HCT116 (cell line): ENCODE measurements around the gene STRADA. TPM values are rescaled to one million over a fixed set of nuclear protein-coding genes. Genes with fewer than 3 reads are reported as not detected.

Experiments used
- ATAC-seq: fragments of 200-7000 bp; cut with Tn5 transposase; 2 replicates; pipeline ENCODE4 v1.9.1; 2020; ENCODE audit warnings: mild to moderate bottlenecking, moderate library complexity
- BruUV-seq: library from RNA; stranded (reverse); fragments of 400-500 nt; replicated peaks from 2 replicates; lab custom pipeline; 2021; lab: Mats Ljungman, UMichigan
- CTCF ChIA-PET: fragments of 300-600 bp; sonication (Branson Sonifier 250); formaldehyde crosslinking; loops from one replicate; lab custom pipeline; 2021; ENCODE audit warnings: antibody characterized with exemption; lab: Charles Lee
- POLR2A ChIA-PET: fragments of 300-600, 350-600 bp; sonication (Branson Sonifier 250); formaldehyde crosslinking; loops from one replicate; lab custom pipeline; 2021; ENCODE audit warnings: antibody characterized with exemption; lab: Charles Lee
- RAD21 ChIA-PET, 2 experiments: fragments of 300-600 bp; sonication (Branson Sonifier 250); formaldehyde crosslinking; loops; one replicate each; lab custom pipeline; 2023; ENCODE audit warnings: low total read pairs in 2 of 2; ENCODE audit not compliant: uncharacterized antibody in 2 of 2, unreplicated experiment in 2 of 2, low non-redundant PET in 1 of 2; lab: Charles Lee
- DNase-seq: peaks from one replicate; pipeline ENCODE4 v3.0.0-alpha.2; 2010; ENCODE audit warnings: low read depth, low spot score
- H2AFZ ChIP-seq: fragments of 200-600 bp; shearing (Covaris generic), sonication (generic); 2 replicates; pipeline ENCODE4 v1.6.1; 2017; ENCODE audit warnings: low read depth, mixed run types, mixed read lengths, antibody characterized with exemption, low read length; ENCODE audit not compliant: poor library complexity, severe bottlenecking
- H3K27ac ChIP-seq: 2 replicates; pipeline ENCODE4 v1.5.1; 2012; ENCODE audit warnings: low read depth, low read length
- H3K27me3 ChIP-seq: fragments of 200-600 bp; sonication (generic); 2 replicates; pipeline ENCODE4 v1.6.1; 2016; ENCODE audit warnings: mixed run types, low read length, mixed read lengths; ENCODE audit not compliant: insufficient read depth
- H3K36me3 ChIP-seq, 2 experiments: fragments of 200-500 bp in 1 of 2; fragments of 200-600 bp in 1 of 2; sonication (Bioruptor generic) in 1 of 2; sonication (generic) in 1 of 2; 2 replicates each; pipeline versions ENCODE4 v1.5.1 to v1.6.1; 2014 to 2016; ENCODE audit warnings: low read length in 2 of 2, inconsistent platforms in 1 of 2, mixed read lengths in 1 of 2, mixed run types in 1 of 2; ENCODE audit not compliant: insufficient read depth in 2 of 2, control insufficient read depth in 1 of 2
- H3K4me1 ChIP-seq, 2 experiments: fragments of 200-600 bp in 1 of 2; sonication (generic) in 1 of 2; 2 replicates each; pipeline versions ENCODE4 v1.5.1 to v1.6.1; 2012 to 2017; ENCODE audit warnings: low read length in 2 of 2, inconsistent platforms in 1 of 2, mild to moderate bottlenecking in 1 of 2, mixed read lengths in 1 of 2, mixed run types in 1 of 2, moderate library complexity in 1 of 2; ENCODE audit not compliant: insufficient read depth in 2 of 2, control insufficient read depth in 1 of 2
- H3K4me2 ChIP-seq: fragments of 200-600 bp; sonication (generic); 2 replicates; pipeline ENCODE4 v1.6.1; 2017; ENCODE audit warnings: mixed run types, low read length, mixed read lengths
- H3K4me3 ChIP-seq, 2 experiments: fragments of 200-600 bp in 1 of 2; sonication (generic) in 1 of 2; replicated peaks in 1 of 2; 2 replicates each; pipeline ENCODE4 v1.5.1; 2011 to 2016; ENCODE audit warnings: low read length in 2 of 2, control low read depth in 1 of 2, low read depth in 1 of 2, mild to moderate bottlenecking in 1 of 2, mixed read lengths in 1 of 2, mixed run types in 1 of 2
- H3K79me2 ChIP-seq: fragments of 200-600 bp; sonication (generic); 2 replicates; pipeline ENCODE4 v1.6.1; 2017; ENCODE audit warnings: mild to moderate bottlenecking, mixed run types, low read length, moderate library complexity, mixed read lengths; ENCODE audit not compliant: insufficient read depth
- H3K9ac ChIP-seq: fragments of 200-600 bp; sonication (generic); 2 replicates; pipeline ENCODE4 v1.6.1; 2016; ENCODE audit warnings: low read length, mixed read lengths
- H3K9me2 ChIP-seq: fragments of 200-600 bp; sonication (generic), shearing (Covaris generic); 2 replicates; pipeline ENCODE4 v1.6.1; 2017; ENCODE audit warnings: mixed run types, mild to moderate bottlenecking, moderate library complexity; ENCODE audit not compliant: insufficient read depth
- H3K9me3 ChIP-seq, 2 experiments: fragments of 200-500 bp in 1 of 2; fragments of 200-600 bp in 1 of 2; sonication (Bioruptor generic) in 1 of 2; sonication (generic) in 1 of 2; 2 replicates each; pipeline ENCODE4 v1.6.1; 2014 to 2017; ENCODE audit warnings: low read length in 2 of 2, mixed read lengths in 2 of 2, inconsistent platforms in 1 of 2, low read depth in 1 of 2, mild to moderate bottlenecking in 1 of 2, mixed run types in 1 of 2, moderate library complexity in 1 of 2; ENCODE audit not compliant: control insufficient read depth in 1 of 2, insufficient read depth in 1 of 2
- H4K20me1 ChIP-seq: fragments of 200-600 bp; sonication (generic), shearing (Covaris generic); 2 replicates; pipeline ENCODE4 v1.6.1; 2017; ENCODE audit warnings: mixed run types, mild to moderate bottlenecking, moderate library complexity; ENCODE audit not compliant: insufficient read depth
- EGR1 ChIP-seq: IDR thresholded peaks from 2 replicates; pipeline ENCODE4 v1.6.1; 2012; ENCODE audit warnings: low read depth
- ELF1 ChIP-seq: IDR thresholded peaks from 2 replicates; pipeline ENCODE4 v1.6.1; 2012; ENCODE audit warnings: low read depth, borderline replicate concordance
- SP1 ChIP-seq: IDR thresholded peaks from 2 replicates; pipeline ENCODE4 v1.6.1; 2012; ENCODE audit warnings: low read depth
- SRF ChIP-seq: IDR thresholded peaks from 2 replicates; pipeline ENCODE4 v1.6.1; 2012; ENCODE audit warnings: low read depth
- intact Hi-C: fragments of 100-400 bp; cut with micrococcal nuclease; formaldehyde crosslinking; loops from 2 replicates; pipeline ENCODE4 v1.10.0; 2022
- total RNA-seq: library from RNA; stranded (reverse); gene quantifications from one replicate; pipeline ENCODE4 v1.2.1, GENCODE V29; 2021; ENCODE audit not compliant: unreplicated experiment
- TF ChIP-seq, protein P1 (sequence below), 3 experiments: fragments of 200-600 bp in 1 of 3; sonication (generic) in 1 of 3; IDR thresholded peaks in 2 of 3; conservative IDR thresholded peaks in 1 of 3; 2 replicates each; pipeline ENCODE4 v1.5.1; 2012 to 2017; ENCODE audit warnings: low read depth in 2 of 3, low read length in 2 of 3, antibody characterized with exemption in 1 of 3, borderline replicate concordance in 1 of 3, control low read depth in 1 of 3, mild to moderate bottlenecking in 1 of 3, mixed read lengths in 1 of 3, mixed run types in 1 of 3, moderate library complexity in 1 of 3; ENCODE audit not compliant: insufficient read depth in 1 of 3

STRADA gene
- total RNA-seq, 1 experiment from 2014 or later, result 38.0 TPM

GRCh38 chr17:63714550-63715277 lies 26.9 kb downstream of the STRADA start:
- no peak overlapping the region for H2AFZ ChIP-seq
- ATAC-seq (no peak), DNase-seq (no peak)
- TF ChIP-seq, protein P1, sequence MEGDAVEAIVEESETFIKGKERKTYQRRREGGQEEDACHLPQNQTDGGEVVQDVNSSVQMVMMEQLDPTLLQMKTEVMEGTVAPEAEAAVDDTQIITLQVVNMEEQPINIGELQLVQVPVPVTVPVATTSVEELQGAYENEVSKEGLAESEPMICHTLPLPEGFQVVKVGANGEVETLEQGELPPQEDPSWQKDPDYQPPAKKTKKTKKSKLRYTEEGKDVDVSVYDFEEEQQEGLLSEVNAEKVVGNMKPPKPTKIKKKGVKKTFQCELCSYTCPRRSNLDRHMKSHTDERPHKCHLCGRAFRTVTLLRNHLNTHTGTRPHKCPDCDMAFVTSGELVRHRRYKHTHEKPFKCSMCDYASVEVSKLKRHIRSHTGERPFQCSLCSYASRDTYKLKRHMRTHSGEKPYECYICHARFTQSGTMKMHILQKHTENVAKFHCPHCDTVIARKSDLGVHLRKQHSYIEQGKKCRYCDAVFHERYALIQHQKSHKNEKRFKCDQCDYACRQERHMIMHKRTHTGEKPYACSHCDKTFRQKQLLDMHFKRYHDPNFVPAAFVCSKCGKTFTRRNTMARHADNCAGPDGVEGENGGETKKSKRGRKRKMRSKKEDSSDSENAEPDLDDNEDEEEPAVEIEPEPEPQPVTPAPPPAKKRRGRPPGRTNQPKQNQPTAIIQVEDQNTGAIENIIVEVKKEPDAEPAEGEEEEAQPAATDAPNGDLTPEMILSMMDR (IDR thresholded peaks at IDR 0.05 in 2 of 3, conservative IDR thresholded peaks at IDR 0.05 in 1 of 3; ENCODE audit: borderline replicate concordance in 1 of 3, insufficient read depth in 1 of 3, low read depth in 2 of 3, low read length in 2 of 3), result no peak
- TF ChIP-seq SRF, result no peak
- TF ChIP-seq SP1, result no peak
- no peak for TF ChIP-seq EGR1
- no peaks in the 10 kb centered on the region for H3K27me3 ChIP-seq
- no TSS peak for BruUV-seq
- no peaks in the 10 kb centered on the region for H4K20me1 ChIP-seq
- H3K4me1 ChIP-seq, result no peaks in the 10 kb centered on the region
- H3K36me3 ChIP-seq, result peaks cover 5 to 9% of the 10 kb centered on the region in 2 experiments; a peak in 1 of 4 replicates
- no peaks in the 10 kb centered on the region for H3K79me2 ChIP-seq
- ChIA-PET POLR2A (no interaction called here), CTCF (interaction anchor here (2.0 kb wide), 1 partner anchor 289 kb away, joined by 8 read pairs; no protein-coding TSS in a partner anchor), RAD21 (no interaction called here)
- H3K4me3 ChIP-seq, result no peak overlapping the region
- H3K9me2 ChIP-seq, result no peaks in the 10 kb centered on the region
- H3K27ac ChIP-seq, result no peak overlapping the region
- no peaks in the 10 kb centered on the region for H3K9me3 ChIP-seq
- H3K4me2 ChIP-seq, result no peak overlapping the region
- intact Hi-C loops, result no loop called here
- no peak overlapping the region for H3K9ac ChIP-seq

DNA sequence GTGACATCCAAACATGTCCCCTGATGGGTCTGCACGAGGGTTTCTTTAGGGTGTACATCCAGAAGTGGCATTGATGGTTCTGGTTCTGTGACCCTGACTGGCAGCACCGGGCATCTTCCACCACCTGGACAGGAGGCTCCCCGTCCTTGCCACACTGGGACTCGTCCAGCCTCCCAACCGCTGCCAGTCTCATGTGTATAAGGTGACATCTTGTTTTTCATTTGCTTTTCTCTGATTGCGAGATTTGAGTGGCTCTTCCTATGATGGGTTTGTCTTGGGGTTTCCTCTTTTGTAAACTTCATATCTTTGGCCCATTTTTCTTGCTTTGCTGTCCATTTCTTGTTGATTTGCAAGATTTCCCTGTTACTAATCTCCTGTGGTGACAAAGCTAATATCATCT lies 32.5 kb downstream of the STRADA start:
- TF ChIP-seq ELF1, result no peak
- no TSS peak for BruUV-seq
- RAD21 ChIA-PET, result no interaction called here
- Histone ChIP-seq H3K9me3 (no peaks in the 10 kb centered on the region), H2AFZ (no peak overlapping the region), H3K27ac (no peak overlapping the region), H3K36me3 (peaks cover 0 to 19% of the 10 kb centered on the region in 2 experiments; a peak in 1 of 4 replicates), H3K9ac (no peak overlapping the region), H3K9me2 (no peaks in the 10 kb centered on the region), H3K4me2 (no peak overlapping the region), H3K4me3 (no peak overlapping the region), H3K27me3 (no peaks in the 10 kb centered on the region), H3K4me1 (no peaks in the 10 kb centered on the region), H4K20me1 (no peaks in the 10 kb centered on the region), H3K79me2 (no peaks in the 10 kb centered on the region)
- no peak for ATAC-seq
- intact Hi-C loops, result no loop called here
- CTCF ChIA-PET, result interaction anchor here (1.6 kb wide), 1 partner anchor 12 kb away, joined by 5 read pairs; no protein-coding TSS in a partner anchor
- no peak for DNase-seq
- POLR2A ChIA-PET, result no interaction called here
